Measurements from ENCODE around the gene MTNR1B.

- TF ChIP-seq POLR2A (IDR thresholded peaks at IDR 0.05): no peak
- no peak for TF ChIP-seq CTCF (IDR thresholded peaks at IDR 0.05)
These were observed 2.8 kb downstream of the MTNR1B start for GRCh38 chr11:92972248-92972647.
